Breast epithelium (tissue), 3 donors: ENCODE results near the gene REEP3.

Source experiments
- CTCF ChIP-seq, 3 donors: fragments of 450-650 bp; IDR thresholded peaks; one replicate each; pipeline ENCODE4 v1.5.1; 2016 to 2017; ENCODE audit warnings: antibody characterized with exemption in 3 of 3, mild to moderate bottlenecking in 3 of 3, moderate library complexity in 3 of 3
- POLR2AphosphoS5 ChIP-seq, 3 donors: sonication (generic); formaldehyde crosslinking; IDR thresholded peaks; one replicate each; pipeline ENCODE4 v1.6.1; 2017; ENCODE audit warnings: antibody characterized with exemption in 3 of 3

DNA sequence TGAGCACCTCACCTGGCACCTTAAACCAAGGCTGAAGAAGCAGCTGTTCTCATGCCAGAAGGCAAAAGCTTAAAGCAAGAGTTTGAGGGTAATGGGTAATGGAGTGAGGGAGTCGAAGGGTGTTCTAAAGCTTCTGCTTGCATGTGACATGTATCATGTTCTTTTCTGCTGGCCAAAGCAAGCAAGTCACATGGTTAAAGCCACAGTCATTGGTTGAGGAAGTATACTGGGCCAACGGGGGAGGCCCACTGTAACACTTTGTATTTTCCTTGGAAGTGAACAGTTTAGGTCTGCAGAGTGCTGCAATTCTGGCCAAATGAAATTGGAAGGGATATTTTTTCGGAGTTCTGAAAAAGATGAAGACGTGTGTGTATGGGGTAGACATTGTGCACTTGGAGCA is 75.7 kb downstream of the REEP3 start:
- TF ChIP-seq CTCF (IDR thresholded peaks at IDR 0.05) (no peak), POLR2AphosphoS5 (IDR thresholded peaks at IDR 0.05) (no peak)
